MM.1S (cell line): ENCODE results near the gene PELO.
"Not testable (repeated sequence)": the region's sequence is repeated elsewhere in the genome, so short reads cannot be mapped to it uniquely, and the experiment has no call there.

Source experiments
- DNase-seq: peaks from one replicate; pipeline ENCODE4 v3.0.0-alpha.2; 2015
- H2AFZ ChIP-seq: fragments of 300-600 bp; sonication (generic); 2 replicates; pipeline ENCODE4 v1.6.0; 2016; ENCODE audit warnings: antibody characterized with exemption, low read length
- H3F3A ChIP-seq: fragments of 300-600 bp; sonication (generic); 2 replicates; pipeline ENCODE4 v1.6.1; 2016; ENCODE audit warnings: mild to moderate bottlenecking, antibody characterized with exemption, low read length, moderate library complexity, mixed read lengths; ENCODE audit not compliant: insufficient read depth
- H3K27ac ChIP-seq: fragments of 300-600 bp; sonication (generic); 2 replicates; pipeline ENCODE4 v1.5.1; 2016; ENCODE audit warnings: mild to moderate bottlenecking, low read length
- H3K27me3 ChIP-seq: fragments of 300-600 bp; sonication (generic); replicated peaks from 2 replicates; pipeline ENCODE4 v1.6.0; 2016; ENCODE audit warnings: low read length; ENCODE audit not compliant: insufficient read depth
- H3K36me3 ChIP-seq: fragments of 300-600 bp; sonication (generic); replicated peaks from 2 replicates; pipeline ENCODE4 v1.6.1; 2016; ENCODE audit warnings: mild to moderate bottlenecking, low read length, mixed read lengths; ENCODE audit not compliant: insufficient read depth
- H3K4me1 ChIP-seq: fragments of 300-600 bp; sonication (generic); 2 replicates; pipeline ENCODE4 v1.6.1; 2016; ENCODE audit warnings: low read length, mixed read lengths
- H3K4me2 ChIP-seq: fragments of 300-600 bp; sonication (generic); 2 replicates; pipeline ENCODE4 v1.6.0; 2016; ENCODE audit warnings: low read depth, low read length
- H3K4me3 ChIP-seq: fragments of 300-600 bp; sonication (generic); 2 replicates; pipeline ENCODE4 v1.5.1; 2016; ENCODE audit warnings: low read length, mixed read lengths
- H3K79me2 ChIP-seq: fragments of 300-600 bp; sonication (generic); 2 replicates; pipeline ENCODE4 v1.6.1; 2016; ENCODE audit warnings: mixed run types, low read length, mixed read lengths
- H3K9ac ChIP-seq: fragments of 300-600 bp; sonication (generic); 2 replicates; pipeline ENCODE4 v1.6.1; 2016; ENCODE audit warnings: low read length, mixed read lengths
- H3K9me2 ChIP-seq: fragments of 300-600 bp; sonication (generic); replicated peaks from 2 replicates; pipeline ENCODE4 v1.6.1; 2016; ENCODE audit warnings: mild to moderate bottlenecking, low read length, mixed read lengths; ENCODE audit not compliant: insufficient read depth
- H3K9me3 ChIP-seq: fragments of 300-600 bp; sonication (generic); replicated peaks from 2 replicates; pipeline ENCODE4 v1.6.1; 2016; ENCODE audit warnings: mild to moderate bottlenecking, low read length, mixed read lengths; ENCODE audit not compliant: insufficient read depth
- H4K20me1 ChIP-seq: fragments of 300-600 bp; sonication (generic); 2 replicates; pipeline ENCODE4 v1.6.1; 2016; ENCODE audit warnings: mild to moderate bottlenecking, low read length, moderate library complexity, mixed read lengths; ENCODE audit not compliant: insufficient read depth
- EZH2 ChIP-seq: fragments of 300-600 bp; sonication (generic); optimal IDR thresholded peaks from 2 replicates; pipeline ENCODE3; 2017; ENCODE audit warnings: low read depth, mild to moderate bottlenecking, antibody characterized with exemption, low read length, mixed read lengths
- EZH2phosphoT487 ChIP-seq: fragments of 300-600 bp; sonication (generic); IDR thresholded peaks from 2 replicates; pipeline ENCODE4 v1.6.1; 2018; ENCODE audit warnings: antibody characterized with exemption, low read length
- TF ChIP-seq, protein P1 (sequence below): fragments of 300-600 bp; sonication (generic); IDR thresholded peaks from 2 replicates; pipeline ENCODE4 v1.5.1; 2016; ENCODE audit warnings: antibody characterized with exemption, low read length, mixed read lengths

Gene PELO

DNA sequence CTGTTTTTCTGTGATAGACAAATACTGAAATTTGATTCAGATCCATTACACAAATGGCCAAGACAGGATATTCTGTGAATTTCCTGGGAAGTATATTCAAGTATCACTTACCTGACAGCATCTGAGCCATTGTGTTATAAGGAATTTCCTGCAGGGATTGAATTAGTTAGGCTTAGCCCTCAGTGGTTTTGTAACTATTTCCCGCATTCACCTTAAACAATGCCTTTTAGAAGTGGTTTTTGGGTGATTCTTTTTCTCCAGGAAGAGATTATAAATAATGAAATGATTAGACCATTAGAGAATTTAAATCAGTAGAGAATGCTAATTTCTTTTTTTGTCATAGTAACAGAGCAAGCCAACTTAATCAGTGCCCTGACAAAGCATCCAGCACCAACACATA lies 30.6 kb downstream of the PELO start:
- H3K9me3 ChIP-seq = no peaks in the 10 kb centered on the region
- no peak overlapping the region for H3K9ac ChIP-seq
- H3K79me2 ChIP-seq = no peaks in the 10 kb centered on the region
- no peaks in the 10 kb centered on the region for H3K36me3 ChIP-seq
- H3K4me3 ChIP-seq = no peak overlapping the region
- TF ChIP-seq, protein P1, sequence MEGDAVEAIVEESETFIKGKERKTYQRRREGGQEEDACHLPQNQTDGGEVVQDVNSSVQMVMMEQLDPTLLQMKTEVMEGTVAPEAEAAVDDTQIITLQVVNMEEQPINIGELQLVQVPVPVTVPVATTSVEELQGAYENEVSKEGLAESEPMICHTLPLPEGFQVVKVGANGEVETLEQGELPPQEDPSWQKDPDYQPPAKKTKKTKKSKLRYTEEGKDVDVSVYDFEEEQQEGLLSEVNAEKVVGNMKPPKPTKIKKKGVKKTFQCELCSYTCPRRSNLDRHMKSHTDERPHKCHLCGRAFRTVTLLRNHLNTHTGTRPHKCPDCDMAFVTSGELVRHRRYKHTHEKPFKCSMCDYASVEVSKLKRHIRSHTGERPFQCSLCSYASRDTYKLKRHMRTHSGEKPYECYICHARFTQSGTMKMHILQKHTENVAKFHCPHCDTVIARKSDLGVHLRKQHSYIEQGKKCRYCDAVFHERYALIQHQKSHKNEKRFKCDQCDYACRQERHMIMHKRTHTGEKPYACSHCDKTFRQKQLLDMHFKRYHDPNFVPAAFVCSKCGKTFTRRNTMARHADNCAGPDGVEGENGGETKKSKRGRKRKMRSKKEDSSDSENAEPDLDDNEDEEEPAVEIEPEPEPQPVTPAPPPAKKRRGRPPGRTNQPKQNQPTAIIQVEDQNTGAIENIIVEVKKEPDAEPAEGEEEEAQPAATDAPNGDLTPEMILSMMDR = no peak
- TF ChIP-seq EZH2 (no peak), EZH2phosphoT487 (no peak)
- no peaks in the 10 kb centered on the region for H3F3A ChIP-seq
- H3K4me2 ChIP-seq = no peak overlapping the region
- no peaks in the 10 kb centered on the region for H3K9me2 ChIP-seq
- no peaks in the 10 kb centered on the region for H3K27me3 ChIP-seq
- no peak for DNase-seq
- H2AFZ ChIP-seq = no peak overlapping the region
- H3K27ac ChIP-seq = no peak overlapping the region
- no peaks in the 10 kb centered on the region for H4K20me1 ChIP-seq
- H3K4me1 ChIP-seq = no peaks in the 10 kb centered on the region

DNA sequence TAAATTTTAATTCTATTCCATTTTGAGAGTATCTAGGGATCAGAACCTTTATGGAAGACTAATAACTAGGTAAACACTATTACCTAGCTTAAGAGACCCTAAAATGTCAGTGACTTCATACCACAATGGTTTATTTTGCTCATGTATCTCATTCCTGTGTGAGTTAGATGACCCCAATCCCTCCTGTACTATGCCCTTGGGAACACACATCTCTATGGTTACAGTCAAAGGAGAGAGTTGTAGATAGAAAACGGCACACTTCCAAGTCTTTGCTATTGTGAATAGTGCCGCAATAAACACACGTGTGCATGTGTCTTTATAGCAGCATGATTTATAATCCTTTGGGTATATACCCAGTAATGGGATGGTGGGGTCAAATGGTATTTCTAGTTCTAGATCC lies 31.1 kb downstream of the PELO start:
- H3K79me2 ChIP-seq, H3F3A ChIP-seq, H3K4me1 ChIP-seq, H3K9me3 ChIP-seq, DNase-seq, H3K27me3 ChIP-seq, H3K9me2 ChIP-seq, H3K9ac ChIP-seq, H3K36me3 ChIP-seq, H3K27ac ChIP-seq, H4K20me1 ChIP-seq, H3K4me3 ChIP-seq, H2AFZ ChIP-seq, H3K4me2 ChIP-seq: not testable (repeated sequence)

DNA sequence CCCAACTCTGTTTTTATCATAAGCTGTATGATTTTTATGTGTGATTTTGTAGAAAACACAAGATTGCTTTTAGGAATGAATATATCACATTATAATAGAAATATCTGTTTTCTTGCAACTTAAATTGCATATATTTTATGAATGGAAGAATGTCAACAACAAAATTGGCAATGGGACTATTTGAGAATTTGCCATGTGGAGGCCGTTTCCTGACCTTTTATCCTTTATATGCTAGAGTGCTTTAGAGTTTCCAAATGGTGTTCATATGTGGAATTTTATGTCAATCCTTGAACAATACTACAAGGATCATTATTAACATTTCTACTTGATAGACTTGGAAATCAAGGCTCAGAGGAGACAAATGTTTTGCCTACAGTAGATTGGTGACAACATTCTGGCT lies 34.2 kb downstream of the PELO start:
- Histone ChIP-seq H4K20me1 (no peaks in the 10 kb centered on the region), H3K4me3 (no peak overlapping the region), H3K36me3 (no peaks in the 10 kb centered on the region), H3K4me1 (no peaks in the 10 kb centered on the region), H3K27me3 (no peaks in the 10 kb centered on the region), H3K9me3 (no peaks in the 10 kb centered on the region), H3F3A (no peaks in the 10 kb centered on the region), H3K79me2 (no peaks in the 10 kb centered on the region), H3K9ac (no peak overlapping the region), H3K9me2 (no peaks in the 10 kb centered on the region), H3K4me2 (no peak overlapping the region), H2AFZ (no peak overlapping the region), H3K27ac (no peak overlapping the region)
- TF ChIP-seq, protein P1 = no peak
- TF ChIP-seq EZH2 = no peak
- DNase-seq = no peak

DNA sequence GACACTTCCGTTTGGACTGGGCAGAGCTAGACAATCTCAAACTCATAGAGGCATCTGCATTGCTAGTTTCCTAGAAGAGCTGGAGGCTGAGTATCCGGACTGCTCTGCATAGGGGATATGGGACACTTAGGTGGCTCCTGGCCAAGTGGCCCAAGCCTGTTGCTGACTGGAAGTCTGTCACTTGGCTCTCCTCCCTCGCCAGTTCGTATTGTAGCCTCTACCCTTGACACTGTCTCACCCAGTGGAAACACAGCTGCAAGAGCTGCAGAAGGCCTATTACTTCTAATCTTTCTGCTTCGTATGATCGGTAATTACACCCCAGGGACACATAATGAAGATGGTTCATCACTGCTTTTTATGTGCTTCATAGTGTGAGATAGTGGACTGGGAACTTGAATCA lies 34.7 kb downstream of the PELO start:
- no peak for DNase-seq

More for the DNA sequence above, 34.7 kb downstream of the PELO start:
- H3K36me3 ChIP-seq = no peaks in the 10 kb centered on the region
- no peaks in the 10 kb centered on the region for H4K20me1 ChIP-seq
- no peaks in the 10 kb centered on the region for H3K4me1 ChIP-seq
- H3K79me2 ChIP-seq = no peaks in the 10 kb centered on the region
- H3K4me3 ChIP-seq = no peak overlapping the region
- no peaks in the 10 kb centered on the region for H3K9me3 ChIP-seq
- no peaks in the 10 kb centered on the region for H3F3A ChIP-seq
- TF ChIP-seq EZH2phosphoT487 (no peak), EZH2 (no peak)
- TF ChIP-seq, protein P1 = no peak
- no peaks in the 10 kb centered on the region for H3K27me3 ChIP-seq
- H3K4me2 ChIP-seq = no peak overlapping the region
- H3K27ac ChIP-seq = no peak overlapping the region
- H2AFZ ChIP-seq = no peak overlapping the region
- no peak overlapping the region for H3K9ac ChIP-seq
- H3K9me2 ChIP-seq = no peaks in the 10 kb centered on the region
